ENCODE data around the gene NFIA.

The NFIA gene

GRCh38 chr1:61406467-61406866 is 324.1 kb downstream of the NFIA start:
- ATAC-seq (replicated peaks) (no peak), DNase-seq (no peak)
- H3K27ac Mint-ChIP-seq = no peak overlapping the region
- H3K27me3 Mint-ChIP-seq = no peaks in the 10 kb centered on the region
- no peaks in the 10 kb centered on the region for H3K36me3 Mint-ChIP-seq (ENCODE audit: insufficient read depth)
- no peaks in the 10 kb centered on the region for H3K4me1 Mint-ChIP-seq (ENCODE audit: low read depth in 2 of 2)
- H3K9me3 Mint-ChIP-seq = no peaks in the 10 kb centered on the region
- H3K4me3 Mint-ChIP-seq = no peak overlapping the region

GRCh38 chr1:61412601-61413000 is 330.2 kb downstream of the NFIA start:
- no peak for ATAC-seq (replicated peaks)
- H3K9me3 Mint-ChIP-seq = no peaks in the 10 kb centered on the region
- H3K27me3 Mint-ChIP-seq = no peaks in the 10 kb centered on the region
- no peak overlapping the region for H3K27ac Mint-ChIP-seq
- H3K4me3 Mint-ChIP-seq = no peak overlapping the region
- peaks cover 3% of the 10 kb centered on the region for H3K36me3 Mint-ChIP-seq (ENCODE audit: insufficient read depth)
- H3K4me1 Mint-ChIP-seq (ENCODE audit: low read depth in 2 of 2) = no peaks in the 10 kb centered on the region
- DNase-seq = no peak

GRCh38 chr1:61419196-61419595 is 336.8 kb downstream of the NFIA start:
- DNase-seq (no peak), ATAC-seq (replicated peaks) (no peak)
- Mint-ChIP-seq H3K4me1 (ENCODE audit: low read depth in 2 of 2) (no peaks in the 10 kb centered on the region), H3K27ac (no peak overlapping the region), H3K4me3 (no peak overlapping the region), H3K9me3 (no peaks in the 10 kb centered on the region), H3K27me3 (no peaks in the 10 kb centered on the region), H3K36me3 (ENCODE audit: insufficient read depth) (peaks cover 3% of the 10 kb centered on the region)

DNA sequence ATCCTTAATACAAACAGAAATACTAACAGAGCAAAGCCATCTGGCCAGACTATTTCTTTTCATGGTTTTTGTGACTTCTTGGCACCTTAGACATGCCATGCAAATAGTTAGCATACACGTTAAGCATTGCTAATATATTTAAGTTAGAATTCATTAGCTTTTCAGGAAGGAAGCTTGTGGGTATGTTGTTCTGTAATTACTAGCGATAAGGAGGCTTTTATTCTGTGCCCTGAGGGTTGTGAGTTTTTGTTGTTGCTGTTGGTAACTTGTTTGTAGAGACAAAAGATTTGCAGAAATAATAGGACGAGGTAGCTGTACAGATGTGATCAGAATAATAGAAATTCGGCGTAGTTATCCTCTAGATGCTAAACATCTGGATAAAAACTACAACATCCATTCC is 337.3 kb downstream of the NFIA start:
- DNase-seq (no peak), ATAC-seq (replicated peaks) (no peak)
- H3K4me3 Mint-ChIP-seq = no peak overlapping the region
- H3K4me1 Mint-ChIP-seq (ENCODE audit: low read depth in 2 of 2) = peaks cover 2 to 3% of the 10 kb centered on the region in 2 donors
- H3K27ac Mint-ChIP-seq = no peak overlapping the region
- H3K36me3 Mint-ChIP-seq (ENCODE audit: insufficient read depth) = no peaks in the 10 kb centered on the region
- no peaks in the 10 kb centered on the region for H3K27me3 Mint-ChIP-seq
- no peaks in the 10 kb centered on the region for H3K9me3 Mint-ChIP-seq

DNA sequence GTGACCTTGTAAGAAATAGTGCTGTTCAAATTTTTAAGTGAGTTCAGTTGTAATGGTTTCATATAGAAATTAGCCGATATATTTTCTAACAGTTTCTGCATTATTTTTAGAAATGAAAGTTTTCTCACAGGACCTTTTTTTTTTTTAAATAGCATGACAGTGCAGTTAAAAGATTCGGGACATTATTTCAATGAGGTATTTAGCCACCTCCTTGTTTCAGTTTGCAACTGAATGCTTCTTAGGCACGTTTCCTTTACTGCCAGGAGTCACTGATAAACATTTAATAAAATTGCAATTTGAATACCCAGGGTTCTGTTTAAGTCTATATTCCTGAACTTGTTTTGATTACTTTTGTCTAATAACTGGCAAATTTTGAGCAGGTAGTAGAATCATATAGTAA is 337.9 kb downstream of the NFIA start:
- H3K27ac Mint-ChIP-seq = no peak overlapping the region

GRCh38 chr1:61420909-61421835 is 338.8 kb downstream of the NFIA start:
- H3K36me3 Mint-ChIP-seq (ENCODE audit: insufficient read depth) = no peaks in the 10 kb centered on the region
- DNase-seq (no peak), ATAC-seq (replicated peaks) (no peak)
- H3K9me3 Mint-ChIP-seq = no peaks in the 10 kb centered on the region
- no peak overlapping the region for H3K4me3 Mint-ChIP-seq
- H3K4me1 Mint-ChIP-seq (ENCODE audit: low read depth in 2 of 2) = peaks cover 2 to 3% of the 10 kb centered on the region in 2 donors
- H3K27me3 Mint-ChIP-seq = no peaks in the 10 kb centered on the region
- peak overlapping the region in 1 of 2 donors; percentile 14 for H3K27ac Mint-ChIP-seq

More for the DNA sequence above, 337.9 kb downstream of the NFIA start:
- DNase-seq (no peak), ATAC-seq (replicated peaks) (no peak)
- H3K27me3 Mint-ChIP-seq = no peaks in the 10 kb centered on the region
- no peaks in the 10 kb centered on the region for H3K9me3 Mint-ChIP-seq
- H3K4me3 Mint-ChIP-seq = no peak overlapping the region
- H3K4me1 Mint-ChIP-seq (ENCODE audit: low read depth in 2 of 2) = peaks cover 2 to 3% of the 10 kb centered on the region in 2 donors
- no peaks in the 10 kb centered on the region for H3K36me3 Mint-ChIP-seq (ENCODE audit: insufficient read depth)

DNA sequence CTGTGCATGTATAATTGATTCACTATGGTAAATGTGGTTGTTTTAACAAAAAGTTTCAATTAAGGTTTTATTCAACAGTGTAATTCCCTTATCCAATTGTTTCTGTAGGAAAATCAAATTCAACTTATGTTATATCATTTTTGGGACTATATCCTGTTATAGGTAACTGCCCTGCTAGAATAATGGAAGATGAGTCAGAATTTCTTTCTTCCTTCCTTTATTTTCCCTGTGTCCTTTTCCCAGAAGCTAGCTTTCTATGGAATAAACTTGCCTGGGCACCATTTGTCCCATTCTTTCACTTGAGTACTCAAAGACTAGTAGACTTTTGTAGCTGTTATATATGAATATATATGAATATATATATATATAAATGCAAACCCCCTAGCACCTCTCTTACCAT is 341.3 kb downstream of the NFIA start:
- ATAC-seq (replicated peaks) = no peak
- no peak overlapping the region for H3K27ac Mint-ChIP-seq

GRCh38 chr1:61424382-61424781 is 342.0 kb downstream of the NFIA start:
- Mint-ChIP-seq H3K9me3 (no peaks in the 10 kb centered on the region), H3K4me1 (ENCODE audit: low read depth in 2 of 2) (peaks cover 2 to 3% of the 10 kb centered on the region in 2 donors), H3K27me3 (no peaks in the 10 kb centered on the region), H3K27ac (peak overlapping the region in 1 of 2 donors; percentile 66), H3K4me3 (no peak overlapping the region), H3K36me3 (ENCODE audit: insufficient read depth) (no peaks in the 10 kb centered on the region)
- DNase-seq = no peak
- no peak for ATAC-seq (replicated peaks)

More for the DNA sequence above, 341.3 kb downstream of the NFIA start:
- DNase-seq = no peak
- Mint-ChIP-seq H3K27me3 (no peaks in the 10 kb centered on the region), H3K36me3 (ENCODE audit: insufficient read depth) (no peaks in the 10 kb centered on the region), H3K4me3 (no peak overlapping the region), H3K9me3 (no peaks in the 10 kb centered on the region), H3K4me1 (ENCODE audit: low read depth in 2 of 2) (peaks cover 2 to 3% of the 10 kb centered on the region in 2 donors)

DNA sequence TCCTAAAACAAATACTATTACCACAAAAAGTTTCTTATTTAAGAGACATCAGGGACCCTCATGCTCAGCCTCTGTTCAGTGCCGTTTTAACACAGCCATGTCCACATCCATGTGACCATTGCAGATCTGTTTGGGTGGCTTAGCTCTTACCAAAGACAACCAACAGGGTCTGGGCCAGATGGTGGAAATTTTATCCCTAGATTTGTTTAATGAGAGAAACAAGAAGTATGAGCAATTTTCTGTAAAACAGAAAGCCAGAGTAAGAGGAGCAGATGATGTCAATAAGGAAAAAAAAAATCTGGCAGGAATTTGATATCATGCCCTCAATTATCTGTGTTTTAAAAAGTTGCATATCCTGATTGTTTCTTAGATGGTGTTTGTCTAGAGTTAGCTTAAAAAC is 342.7 kb downstream of the NFIA start:
- no peak for ATAC-seq (replicated peaks)
- peak overlapping the region in 1 of 2 donors; percentile 66 for H3K27ac Mint-ChIP-seq
- peaks cover 2 to 3% of the 10 kb centered on the region in 2 donors for H3K4me1 Mint-ChIP-seq (ENCODE audit: low read depth in 2 of 2)
- H3K9me3 Mint-ChIP-seq = no peaks in the 10 kb centered on the region
- no peaks in the 10 kb centered on the region for H3K27me3 Mint-ChIP-seq
- no peak for DNase-seq
- no peaks in the 10 kb centered on the region for H3K36me3 Mint-ChIP-seq (ENCODE audit: insufficient read depth)
- no peak overlapping the region for H3K4me3 Mint-ChIP-seq

- H3K4me1 Mint-ChIP-seq (ENCODE audit: low read depth in 2 of 2) = peaks cover 2 to 3% of the 10 kb centered on the region in 2 donors
- H3K9me3 Mint-ChIP-seq = no peaks in the 10 kb centered on the region
- no peak for DNase-seq
- H3K27ac Mint-ChIP-seq = no peak overlapping the region
- ATAC-seq (replicated peaks) = no peak
- no peaks in the 10 kb centered on the region for H3K27me3 Mint-ChIP-seq
- H3K36me3 Mint-ChIP-seq (ENCODE audit: insufficient read depth) = no peaks in the 10 kb centered on the region
- H3K4me3 Mint-ChIP-seq = no peak overlapping the region
Observed at GRCh38 chr1:61426254-61426653, 343.9 kb downstream of the NFIA start.

GRCh38 chr1:61426885-61427284 is 344.5 kb downstream of the NFIA start:
- Mint-ChIP-seq H3K27me3 (no peaks in the 10 kb centered on the region), H3K27ac (no peak overlapping the region), H3K4me3 (no peak overlapping the region), H3K4me1 (ENCODE audit: low read depth in 2 of 2) (peaks cover 2 to 3% of the 10 kb centered on the region in 2 donors), H3K9me3 (no peaks in the 10 kb centered on the region), H3K36me3 (ENCODE audit: insufficient read depth) (no peaks in the 10 kb centered on the region)
- no peak for ATAC-seq (replicated peaks)
- DNase-seq = no peak

DNA sequence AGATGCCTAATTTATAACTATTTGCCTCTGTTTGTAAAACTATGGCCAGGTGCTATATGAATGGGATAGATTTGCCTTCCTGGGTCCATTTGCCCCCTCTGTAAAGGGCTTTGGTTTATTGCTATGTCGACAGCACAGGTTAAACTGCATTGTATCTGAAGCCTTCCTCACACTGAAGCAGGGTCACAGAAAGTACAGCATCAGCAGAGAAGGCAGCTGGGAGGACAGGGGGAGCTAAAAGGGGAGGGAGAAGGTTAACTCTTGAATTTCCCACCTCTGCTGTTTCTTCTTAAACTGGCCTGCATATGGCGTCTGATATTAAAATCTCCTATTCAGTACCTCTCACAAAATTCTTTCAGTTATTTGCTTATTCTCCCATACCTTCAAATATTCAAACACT is 345.1 kb downstream of the NFIA start:
- Mint-ChIP-seq H3K36me3 (ENCODE audit: insufficient read depth) (no peaks in the 10 kb centered on the region), H3K27me3 (no peaks in the 10 kb centered on the region), H3K27ac (no peak overlapping the region), H3K9me3 (no peaks in the 10 kb centered on the region), H3K4me1 (ENCODE audit: low read depth in 2 of 2) (peaks cover 2 to 3% of the 10 kb centered on the region in 2 donors), H3K4me3 (no peak overlapping the region)
- DNase-seq (no peak), ATAC-seq (replicated peaks) (no peak)

DNA sequence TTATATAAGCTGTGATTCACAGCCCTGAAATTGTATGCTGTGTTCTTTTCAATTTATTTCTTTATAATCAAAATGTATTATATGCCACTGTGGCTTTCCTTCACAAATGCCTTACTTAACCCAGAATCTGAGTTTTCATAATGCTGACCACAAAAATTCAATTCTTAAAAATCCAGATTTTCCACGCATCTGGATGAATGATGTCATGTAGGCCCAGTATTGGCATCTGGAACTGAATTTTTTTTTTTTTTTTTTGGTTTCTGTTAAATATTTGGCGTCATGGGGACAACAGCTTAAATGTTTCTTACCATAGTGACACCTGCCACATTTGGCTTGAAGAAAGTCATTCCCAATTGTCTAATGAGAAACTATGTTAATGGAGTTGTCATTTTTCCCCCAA is 345.8 kb downstream of the NFIA start:
- Mint-ChIP-seq H3K27me3 (no peaks in the 10 kb centered on the region), H3K4me1 (ENCODE audit: low read depth in 2 of 2) (peaks cover 2 to 3% of the 10 kb centered on the region in 2 donors), H3K27ac (no peak overlapping the region), H3K4me3 (no peak overlapping the region), H3K36me3 (ENCODE audit: insufficient read depth) (no peaks in the 10 kb centered on the region), H3K9me3 (no peaks in the 10 kb centered on the region)
- ATAC-seq (replicated peaks) (no peak), DNase-seq (no peak)

GRCh38 chr1:61432616-61433388 is 350.4 kb downstream of the NFIA start:
- H3K36me3 Mint-ChIP-seq (ENCODE audit: insufficient read depth) = no peaks in the 10 kb centered on the region
- no peak for DNase-seq
- no peak overlapping the region for H3K4me3 Mint-ChIP-seq
- no peak overlapping the region for H3K27ac Mint-ChIP-seq
- H3K27me3 Mint-ChIP-seq = no peaks in the 10 kb centered on the region
- no peak for ATAC-seq (replicated peaks)
- H3K9me3 Mint-ChIP-seq = no peaks in the 10 kb centered on the region
- peaks cover 0 to 2% of the 10 kb centered on the region in 2 donors for H3K4me1 Mint-ChIP-seq (ENCODE audit: low read depth in 2 of 2)
